HepG2 (cell line): ENCODE results near the gene SLC22A12. TPM values are rescaled to one million over a fixed set of nuclear protein-coding genes. Genes with fewer than 3 reads are reported as not detected.

Source experiments
- ATAC-seq: fragments of 200-7000 bp; cut with Tn5 transposase; 3 replicates; pipeline ENCODE4 v1.9.1; 2020; ENCODE audit warnings: mild to moderate bottlenecking, moderate library complexity
- BruUV-seq: library from RNA; stranded (reverse); fragments of 400-500 nt; replicated peaks from 2 replicates; lab custom pipeline; 2021; lab: Mats Ljungman, UMichigan
- CTCF ChIA-PET: fragments of 300-600 bp; formaldehyde crosslinking; extraction: SDS; loops from one replicate; lab custom pipeline; 2021; ENCODE audit warnings: low total read pairs, inconsistent platforms, low intra/inter-chr PET ratio; lab: Yijun Ruan, JAX
- POLR2A ChIA-PET: fragments of 350-600 bp; sonication (Branson Sonifier 250); formaldehyde crosslinking; loops from one replicate; lab custom pipeline; 2020; ENCODE audit warnings: antibody characterized with exemption, inconsistent platforms; lab: Yijun Ruan, JAX
- DNase-seq: peaks from one replicate; pipeline ENCODE4 v3.0.0-alpha.2; 2015; ENCODE audit warnings: low spot score
- FAIRE-seq: peaks from 3 replicates; lab custom pipeline; 2011; peaks lifted over from hg19 to GRCh38; lab: Jason Lieb, UNC
- H2AFZ ChIP-seq: one replicate; pipeline ENCODE4 v1.6.1; 2011; ENCODE audit warnings: low read length, inconsistent platforms
- H3K27ac ChIP-seq: fragments of 300-600 bp; 3 replicates; pipeline ENCODE4 v1.8.0; 2011; ENCODE audit warnings: mixed run types, mild to moderate bottlenecking, mixed read lengths, low read length, inconsistent platforms; ENCODE audit not compliant: insufficient read depth; ENCODE audit errors: extremely low read length
- H3K27me3 ChIP-seq, 2 experiments: fragments of 200-600 bp in 1 of 2; 2 replicates in 1 of 2; 3 replicates in 1 of 2; pipeline versions ENCODE4 v1.6.0 to v1.8.0; 2011; ENCODE audit warnings: low read length in 2 of 2, mild to moderate bottlenecking in 2 of 2, moderate library complexity in 2 of 2, inconsistent platforms in 1 of 2; ENCODE audit not compliant: insufficient read depth in 2 of 2, control insufficient read depth in 1 of 2
- H3K36me3 ChIP-seq, 2 experiments: fragments of 200-600 bp in 1 of 2; replicated peaks in 1 of 2; 2 replicates in 1 of 2; 3 replicates in 1 of 2; pipeline versions ENCODE4 v1.5.1 to v1.8.0; 2011; ENCODE audit warnings: low read length in 2 of 2, inconsistent platforms in 1 of 2; ENCODE audit not compliant: insufficient read depth in 2 of 2, control insufficient read depth in 1 of 2
- H3K4me1 ChIP-seq: 2 replicates; pipeline ENCODE4 v1.5.1; 2012; ENCODE audit warnings: low read length, inconsistent platforms; ENCODE audit not compliant: insufficient read depth
- H3K4me2 ChIP-seq: 2 replicates; pipeline ENCODE4 v1.6.0; 2011; ENCODE audit warnings: low read depth, low read length, inconsistent platforms
- H3K4me3 ChIP-seq, 3 experiments: fragments of 200-600 bp in 1 of 3; sonication (generic), shearing (Covaris generic) in 1 of 3; replicated peaks in 1 of 3; 2 replicates each; pipeline ENCODE4 v1.5.1; 2011 to 2016; ENCODE audit warnings: low read length in 3 of 3, inconsistent platforms in 2 of 3, low read depth in 2 of 3, mild to moderate bottlenecking in 2 of 3, control low read depth in 1 of 3, mixed read lengths in 1 of 3; ENCODE audit not compliant: insufficient read depth in 1 of 3
- H3K79me2 ChIP-seq: one replicate; pipeline ENCODE4 v1.6.1; 2011; ENCODE audit warnings: low read length, inconsistent platforms; ENCODE audit not compliant: insufficient read depth
- H3K9ac ChIP-seq: 2 replicates; pipeline ENCODE4 v1.6.0; 2011; ENCODE audit warnings: mild to moderate bottlenecking, low read depth, low read length, inconsistent platforms; ENCODE audit not compliant: insufficient read depth
- H3K9me3 ChIP-seq: 2 replicates; pipeline ENCODE4 v1.5.1; 2012; ENCODE audit warnings: mild to moderate bottlenecking, low read length
- H4K20me1 ChIP-seq: 2 replicates; pipeline ENCODE4 v1.6.0; 2011; ENCODE audit warnings: inconsistent platforms, mild to moderate bottlenecking, low read length, moderate library complexity; ENCODE audit not compliant: insufficient read depth
- ATF1 ChIP-seq: IDR thresholded peaks from 2 replicates; pipeline ENCODE4 v1.6.1; 2016; ENCODE audit warnings: mild to moderate bottlenecking, control low read depth
- CBX5 ChIP-seq: sonication (generic); formaldehyde crosslinking; IDR thresholded peaks from 2 replicates; pipeline ENCODE4 v1.4.0; 2020; ENCODE audit warnings: missing genetic modification reagents, borderline replicate concordance
- FOSL1 ChIP-seq: sonication (generic); formaldehyde crosslinking; IDR thresholded peaks from 2 replicates; pipeline ENCODE4 v1.9.0; 2021; ENCODE audit warnings: missing genetic modification reagents, borderline replicate concordance
- HDAC6 ChIP-seq: fragments of 200-600 bp; sonication (generic); IDR thresholded peaks from 2 replicates; pipeline ENCODE4 v1.7.0; 2017; ENCODE audit warnings: mild to moderate bottlenecking, antibody characterized with exemption, low read length, low read depth
- HMGA1 ChIP-seq: sonication (generic); formaldehyde crosslinking; conservative IDR thresholded peaks from 2 replicates; pipeline ENCODE4 v1.4.0; 2020; ENCODE audit warnings: missing genetic modification reagents
- IRF2 ChIP-seq: IDR thresholded peaks from 2 replicates; pipeline ENCODE4 v1.6.1; 2018; ENCODE audit warnings: missing genetic modification reagents, missing compliant biosample characterization
- KMT2A ChIP-seq: sonication (generic); formaldehyde crosslinking; IDR thresholded peaks from 2 replicates; pipeline ENCODE4 v1.4.0; 2020; ENCODE audit warnings: missing genetic modification reagents
- MED8 ChIP-seq: sonication (generic); formaldehyde crosslinking; IDR thresholded peaks from 2 replicates; pipeline ENCODE4 v1.8.1; 2023; ENCODE audit warnings: mild to moderate bottlenecking, missing genetic modification reagents; ENCODE audit not compliant: insufficient replicate concordance
- PCBP1 ChIP-seq: fragments of 200-400 bp; formaldehyde crosslinking; IDR thresholded peaks from 2 replicates; pipeline ENCODE4 v1.6.1; 2017; ENCODE audit warnings: mild to moderate bottlenecking, low read depth, low read length, borderline replicate concordance
- PHF20 ChIP-seq: sonication (generic); formaldehyde crosslinking; IDR thresholded peaks from 2 replicates; pipeline ENCODE4 v1.5.0; 2020; ENCODE audit warnings: mild to moderate bottlenecking, missing genetic modification reagents
- RCOR2 ChIP-seq: IDR thresholded peaks from 2 replicates; pipeline ENCODE4 v1.6.1; 2016; ENCODE audit warnings: missing biosample characterization, missing genetic modification reagents
- ZNF44 ChIP-seq: sonication (generic); formaldehyde crosslinking; IDR thresholded peaks from 2 replicates; pipeline ENCODE4 v1.5.1; 2020; ENCODE audit warnings: mild to moderate bottlenecking, missing genetic modification reagents
- ZNF737 ChIP-seq: sonication (generic); formaldehyde crosslinking; IDR thresholded peaks from 2 replicates; pipeline ENCODE4 v1.5.0; 2020; ENCODE audit warnings: missing genetic modification reagents, mild to moderate bottlenecking, borderline replicate concordance
- WGBS: methylation state at CpG from one replicate; pipeline ENCODE4 v1.1.6; 2017; ENCODE audit warnings: low lambda C conversion rate; 5-methylcytosine and 5-hydroxymethylcytosine counted together
- in situ Hi-C: cut with HindIII; loops from 2 replicates; pipeline ENCODE4 v1.10.0; 2017; ENCODE audit warnings: low pct_unique_long_range_greater_than_20kb; ENCODE audit not compliant: extremely low pct_ligation_motif_present
- intact Hi-C: fragments of 100-400 bp; cut with micrococcal nuclease; formaldehyde crosslinking; loops from one replicate; pipeline ENCODE4 v1.10.0; 2022; ENCODE audit not compliant: unreplicated experiment
- polyA plus RNA-seq, 8 experiments: library from polyadenylated mRNA; depleted of rRNA in 3 of 8; stranded (reverse) in 7 of 8; unstranded in 1 of 8; fragments of >200 nt; fragmentation: Illumina TruSeq in 4 of 8; extraction: Trizol in 4 of 8; gene quantifications; 2 replicates each; pipeline versions ENCODE4 v1.2.1 to v1.2.3, GENCODE V29; 2011 to 2016; ENCODE audit warnings: low read depth in 4 of 8, missing spikeins in 1 of 8, mixed read lengths in 1 of 8; ENCODE audit not compliant: insufficient read depth in 1 of 8
- total RNA-seq, 5 experiments: library from RNA; depleted of rRNA; stranded (reverse); fragments of >200 nt; fragmentation: Illumina TruSeq; extraction: Trizol; gene quantifications; 2 replicates each; pipeline ENCODE4 v1.2.3, GENCODE V29; 2016; ENCODE audit warnings: low read depth in 1 of 5
- TF ChIP-seq, protein P1 (sequence below): sonication (generic); formaldehyde crosslinking; IDR thresholded peaks from 2 replicates; pipeline ENCODE4 v1.4.0; 2020; ENCODE audit warnings: mild to moderate bottlenecking, missing genetic modification reagents, borderline replicate concordance
- TF ChIP-seq, protein P2 (sequence below): sonication (generic); formaldehyde crosslinking; IDR thresholded peaks from 2 replicates; pipeline ENCODE4 v1.4.0; 2020; ENCODE audit warnings: missing genetic modification reagents
- TF ChIP-seq, protein P3 (sequence below): sonication (generic); formaldehyde crosslinking; conservative IDR thresholded peaks from 2 replicates; pipeline ENCODE4 v1.4.0; 2020; ENCODE audit warnings: missing genetic modification reagents

Gene SLC22A12
- total and polyA plus RNA-seq, 2 of the 13 experiments (the other 11 are each of a cell fraction or from before 2014, with no cell fraction given) = not detected

DNA sequence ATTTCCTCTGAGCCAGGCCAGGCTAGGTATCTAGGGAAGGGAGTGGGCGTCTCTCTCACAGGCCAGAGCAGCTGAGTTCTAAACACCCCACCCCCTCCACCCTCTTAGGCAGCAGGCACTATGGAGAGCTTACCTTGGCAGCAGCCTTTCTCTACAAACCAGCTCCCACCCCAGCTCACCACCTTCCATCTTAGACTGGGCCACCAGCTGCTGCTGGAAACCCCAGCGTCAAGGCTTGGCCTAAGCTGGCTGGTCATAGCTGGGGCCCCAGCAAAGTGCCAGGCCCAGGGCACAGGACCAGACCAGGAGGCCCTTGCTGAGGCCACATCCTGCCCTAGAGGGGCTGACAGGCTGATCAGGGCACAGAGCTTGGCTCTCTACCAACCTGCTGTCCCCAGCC lies 20.2 kb downstream of the SLC22A12 start:
- Histone ChIP-seq H3K9ac (no peak overlapping the region), H3K79me2 (no peaks in the 10 kb centered on the region), H3K9me3 (no peaks in the 10 kb centered on the region), H3K27ac (no peak overlapping the region), H3K4me3 (no peak overlapping the region), H3K27me3 (peaks cover 6 to 22% of the 10 kb centered on the region in 2 experiments; a peak in 3 of 5 replicates), H4K20me1 (no peaks in the 10 kb centered on the region), H2AFZ (no peak overlapping the region), H3K36me3 (no peaks in the 10 kb centered on the region), H3K4me2 (no peak overlapping the region), H3K4me1 (peaks cover 11% of the 10 kb centered on the region; the same call in 1 of the 2 replicates)
- intact Hi-C loops (no loop called here), in situ Hi-C loops (no loop called here)
- no peak for DNase-seq
- FAIRE-seq = no peak
- WGBS = 17% methylated on average over 1 of the region's 2 CpGs
- CTCF ChIA-PET = no interaction called here
- BruUV-seq = no TSS peak
- no peak for ATAC-seq
- POLR2A ChIA-PET = no interaction called here
- TF ChIP-seq, protein P1, sequence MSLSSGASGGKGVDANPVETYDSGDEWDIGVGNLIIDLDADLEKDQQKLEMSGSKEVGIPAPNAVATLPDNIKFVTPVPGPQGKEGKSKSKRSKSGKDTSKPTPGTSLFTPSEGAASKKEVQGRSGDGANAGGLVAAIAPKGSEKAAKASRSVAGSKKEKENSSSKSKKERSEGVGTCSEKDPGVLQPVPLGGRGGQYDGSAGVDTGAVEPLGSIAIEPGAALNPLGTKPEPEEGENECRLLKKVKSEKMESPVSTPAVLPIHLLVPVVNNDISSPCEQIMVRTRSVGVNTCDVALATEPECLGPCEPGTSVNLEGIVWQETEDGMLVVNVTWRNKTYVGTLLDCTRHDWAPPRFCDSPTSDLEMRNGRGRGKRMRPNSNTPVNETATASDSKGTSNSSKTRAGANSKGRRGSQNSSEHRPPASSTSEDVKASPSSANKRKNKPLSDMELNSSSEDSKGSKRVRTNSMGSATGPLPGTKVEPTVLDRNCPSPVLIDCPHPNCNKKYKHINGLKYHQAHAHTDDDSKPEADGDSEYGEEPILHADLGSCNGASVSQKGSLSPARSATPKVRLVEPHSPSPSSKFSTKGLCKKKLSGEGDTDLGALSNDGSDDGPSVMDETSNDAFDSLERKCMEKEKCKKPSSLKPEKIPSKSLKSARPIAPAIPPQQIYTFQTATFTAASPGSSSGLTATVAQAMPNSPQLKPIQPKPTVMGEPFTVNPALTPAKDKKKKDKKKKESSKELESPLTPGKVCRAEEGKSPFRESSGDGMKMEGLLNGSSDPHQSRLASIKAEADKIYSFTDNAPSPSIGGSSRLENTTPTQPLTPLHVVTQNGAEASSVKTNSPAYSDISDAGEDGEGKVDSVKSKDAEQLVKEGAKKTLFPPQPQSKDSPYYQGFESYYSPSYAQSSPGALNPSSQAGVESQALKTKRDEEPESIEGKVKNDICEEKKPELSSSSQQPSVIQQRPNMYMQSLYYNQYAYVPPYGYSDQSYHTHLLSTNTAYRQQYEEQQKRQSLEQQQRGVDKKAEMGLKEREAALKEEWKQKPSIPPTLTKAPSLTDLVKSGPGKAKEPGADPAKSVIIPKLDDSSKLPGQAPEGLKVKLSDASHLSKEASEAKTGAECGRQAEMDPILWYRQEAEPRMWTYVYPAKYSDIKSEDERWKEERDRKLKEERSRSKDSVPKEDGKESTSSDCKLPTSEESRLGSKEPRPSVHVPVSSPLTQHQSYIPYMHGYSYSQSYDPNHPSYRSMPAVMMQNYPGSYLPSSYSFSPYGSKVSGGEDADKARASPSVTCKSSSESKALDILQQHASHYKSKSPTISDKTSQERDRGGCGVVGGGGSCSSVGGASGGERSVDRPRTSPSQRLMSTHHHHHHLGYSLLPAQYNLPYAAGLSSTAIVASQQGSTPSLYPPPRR (CRISPR knock-in tag) = no peak
- no peak for TF ChIP-seq MED8 (CRISPR knock-in tag)
- TF ChIP-seq, protein P2, sequence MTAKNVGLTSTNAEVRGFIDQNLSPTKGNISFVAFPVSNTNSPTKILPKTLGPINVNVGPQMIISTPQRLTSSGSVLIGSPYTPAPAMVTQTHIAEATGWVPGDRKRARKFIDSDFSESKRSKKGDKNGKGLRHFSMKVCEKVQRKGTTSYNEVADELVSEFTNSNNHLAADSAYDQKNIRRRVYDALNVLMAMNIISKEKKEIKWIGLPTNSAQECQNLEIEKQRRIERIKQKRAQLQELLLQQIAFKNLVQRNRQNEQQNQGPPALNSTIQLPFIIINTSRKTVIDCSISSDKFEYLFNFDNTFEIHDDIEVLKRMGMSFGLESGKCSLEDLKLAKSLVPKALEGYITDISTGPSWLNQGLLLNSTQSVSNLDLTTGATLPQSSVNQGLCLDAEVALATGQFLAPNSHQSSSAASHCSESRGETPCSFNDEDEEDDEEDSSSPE = no peak
- TF ChIP-seq ZNF737 (CRISPR knock-in tag) = no peak
- no peak for TF ChIP-seq PCBP1
- no peak for TF ChIP-seq ZNF44 (CRISPR knock-in tag)
- no peak for TF ChIP-seq HMGA1 (CRISPR knock-in tag)
- no peak for TF ChIP-seq PHF20 (CRISPR knock-in tag)
- TF ChIP-seq ATF1 = no peak
- no peak for TF ChIP-seq HDAC6
- TF ChIP-seq FOSL1 (CRISPR knock-in tag) = no peak
- TF ChIP-seq, protein P3, sequence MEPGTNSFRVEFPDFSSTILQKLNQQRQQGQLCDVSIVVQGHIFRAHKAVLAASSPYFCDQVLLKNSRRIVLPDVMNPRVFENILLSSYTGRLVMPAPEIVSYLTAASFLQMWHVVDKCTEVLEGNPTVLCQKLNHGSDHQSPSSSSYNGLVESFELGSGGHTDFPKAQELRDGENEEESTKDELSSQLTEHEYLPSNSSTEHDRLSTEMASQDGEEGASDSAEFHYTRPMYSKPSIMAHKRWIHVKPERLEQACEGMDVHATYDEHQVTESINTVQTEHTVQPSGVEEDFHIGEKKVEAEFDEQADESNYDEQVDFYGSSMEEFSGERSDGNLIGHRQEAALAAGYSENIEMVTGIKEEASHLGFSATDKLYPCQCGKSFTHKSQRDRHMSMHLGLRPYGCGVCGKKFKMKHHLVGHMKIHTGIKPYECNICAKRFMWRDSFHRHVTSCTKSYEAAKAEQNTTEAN (CRISPR knock-in tag) = no peak
- TF ChIP-seq CBX5 (CRISPR knock-in tag) = no peak
- no peak for TF ChIP-seq KMT2A (CRISPR knock-in tag)
- TF ChIP-seq RCOR2 = no peak
- no peak for TF ChIP-seq IRF2 (CRISPR knock-in tag)
